Measurements from ENCODE around the gene ACTN4. TPM values are rescaled to one million over a fixed set of nuclear protein-coding genes. Genes with fewer than 3 reads are reported as not detected.
A peak's percentile ranks its signal among the peaks of the same experiment; 100 is the strongest.

ACTN4 gene
- total and polyA plus RNA-seq, 2 of the 4 experiments (the other 2 are of a cell fraction) = 541 to 659 TPM

DNA sequence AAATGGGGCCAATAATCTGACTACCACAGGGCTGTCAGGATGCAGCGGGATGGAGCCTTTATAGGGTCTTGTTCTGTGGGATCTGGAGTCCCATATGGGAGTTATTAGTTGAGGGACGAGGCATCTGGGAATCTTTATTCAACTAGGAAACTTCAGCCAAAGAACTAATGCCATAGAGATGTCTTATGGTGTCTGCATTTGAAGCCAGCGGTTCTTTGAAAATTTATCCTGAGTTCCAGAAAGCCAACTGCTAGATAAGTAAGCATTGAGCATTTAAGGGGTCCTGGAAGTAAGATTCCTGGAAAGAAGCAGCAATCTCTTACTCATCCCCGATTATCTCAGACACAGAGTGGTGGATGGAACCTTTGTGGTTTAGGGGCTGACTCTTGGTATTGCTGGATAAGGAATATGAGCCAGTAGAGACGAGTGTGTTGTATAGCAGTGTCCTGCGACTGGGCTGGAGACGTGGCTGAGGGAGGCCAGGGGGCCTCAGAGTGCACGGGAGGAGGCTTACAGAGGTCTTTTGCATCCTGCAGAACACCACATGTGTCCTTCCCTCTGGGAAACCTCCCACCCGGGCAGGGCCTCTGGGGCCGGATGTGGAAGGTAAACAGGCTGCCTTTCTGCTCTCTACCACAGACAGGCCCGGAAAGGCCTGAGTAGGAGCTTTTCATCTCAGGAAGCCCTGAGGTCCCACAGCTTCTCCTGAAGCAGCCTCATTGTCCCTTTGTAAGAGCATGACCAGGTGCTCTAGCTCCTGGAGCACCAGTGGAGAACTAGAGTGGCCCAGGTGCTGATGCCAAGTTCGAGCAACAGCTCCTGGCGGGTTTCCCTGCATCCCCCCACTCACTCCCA lies 28.8 kb downstream of the ACTN4 start:
- Histone ChIP-seq H3K9me1 (ENCODE audit: insufficient read depth, low read length) (peaks cover 58% of the 10 kb centered on the region), H3K9me3 (ENCODE audit: control insufficient read depth, insufficient read depth, low read length) (no peaks in the 10 kb centered on the region), H2BK120ac (ENCODE audit: low read depth, low read length) (peak overlapping the region; percentile 74), H4K20me1 (ENCODE audit: insufficient read depth, low read length) (peaks cover 84% of the 10 kb centered on the region), H3K56ac (ENCODE audit: extremely low read depth, insufficient read depth, low read length) (no peak overlapping the region), H3K4me1 (ENCODE audit: control insufficient read depth, insufficient read depth, low read length) (peaks cover 53% of the 10 kb centered on the region), H3K36me3 (ENCODE audit: control insufficient read depth, insufficient read depth, low read length) (peaks cover 10% of the 10 kb centered on the region), H3K27ac (ENCODE audit: insufficient read depth, low read length) (peak overlapping the region; percentile 77), H4K91ac (ENCODE audit: insufficient read depth, low read depth, low read length) (peak overlapping the region; percentile 69), H3K4me2 (ENCODE audit: low read depth, low read length) (peak overlapping the region; percentile 48), H2BK20ac (ENCODE audit: low read depth, low read length) (peak overlapping the region; percentile 59; the same call in 1 of the 2 replicates), H4K5ac (ENCODE audit: low read depth, low read length) (peak overlapping the region; percentile 22), H3K23ac (ENCODE audit: low read depth, low read length) (peak overlapping the region; percentile 49), H2BK15ac (ENCODE audit: low read depth, low read length) (peak overlapping the region; percentile 18; the same call in 1 of the 3 replicates), H3K9ac (ENCODE audit: low read depth, low read length) (peak overlapping the region; percentile 65), H3K27me3 (ENCODE audit: control insufficient read depth, insufficient read depth, low read length) (no peaks in the 10 kb centered on the region), H2AK9ac (replicated peaks; ENCODE audit: low read depth, low read length, poor library complexity) (peak overlapping the region; percentile 74), H3K18ac (ENCODE audit: low read depth, low read length) (peak overlapping the region; percentile 61; the same call in 1 of the 2 replicates), H2AFZ (replicated peaks; ENCODE audit: low read length, poor library complexity) (no peak overlapping the region), H4K8ac (ENCODE audit: low read depth in 2 of 2, low read length in 2 of 2) (peak overlapping the region in 1 of 2 experiments; percentile 80; a peak in 1 of 4 replicates), H3K4ac (ENCODE audit: low read depth, low read length) (peak overlapping the region; percentile 81), H3K14ac (replicated peaks; ENCODE audit: low read depth, low read length) (peak overlapping the region; percentile 90), H3K79me1 (ENCODE audit: low read depth in 1 of 2, low read length in 2 of 2) (peaks cover 6 to 79% of the 10 kb centered on the region in 2 experiments; a peak in 3 of 4 replicates), H3K4me3 (ENCODE audit: insufficient read depth, low read depth, low read length) (no peak overlapping the region), H2AK5ac (ENCODE audit: low read depth, low read length) (peak overlapping the region; percentile 89), H2BK5ac (ENCODE audit: low read depth, low read length, poor library complexity, severe bottlenecking) (peak overlapping the region; percentile 68)
- TF ChIP-seq POLR2A (IDR thresholded peaks at IDR 0.05; ENCODE audit: low read depth, low read length) (no peak), BHLHE40 (IDR thresholded peaks at IDR 0.05; ENCODE audit: low read depth, low read length) (peak; percentile 70), MAZ (IDR thresholded peaks at IDR 0.05; ENCODE audit: borderline replicate concordance, low read depth, low read length) (no peak), RAD21 (IDR thresholded peaks at IDR 0.05; ENCODE audit: low read length) (peak; percentile 17), MAFK (IDR thresholded peaks at IDR 0.05; ENCODE audit: low read depth, low read length) (0 out of 2 replicates have a peak, but pooled peaks have one; percentile 27), MXI1 (IDR thresholded peaks at IDR 0.05; ENCODE audit: borderline replicate concordance, low read depth, low read length) (peak; percentile 69; the same call in 1 of the 2 replicates)
- BruUV-seq (replicated peaks) = no TSS peak
- DNase-seq (peak; percentile 78), ATAC-seq (ENCODE audit: low read depth) (peak; percentile 75)
- intact Hi-C loops (cut with micrococcal nuclease) = no loop called here
- dilution Hi-C loops (cut with HindIII; ENCODE audit: low sequenced_read_pairs, unreplicated experiment) = no loop called here
- ChIA-PET POLR2A (ENCODE audit: unreplicated experiment) (no interaction called here), CTCF (interaction anchor here (1.5 kb wide), 1 partner anchor 16 kb away, joined by 4 read pairs; no protein-coding TSS in a partner anchor)
- in situ Hi-C loops (cut with MboI; ENCODE audit: low sequenced_read_pairs) = no loop called here
- 53% methylated on average over 2 of the region's 13 CpGs; no CpG with 5 or more reads in 1 of the 2 experiments for whole genome bisulfite sequencing, 2 experiments (ENCODE audit: extremely low coverage in 2 of 2, insufficient read length in 1 of 2)

All from IMR-90 (cell line).